ENCODE data around the gene ID1.
A peak's percentile ranks its signal among the peaks of the same experiment; 100 is the strongest.

ID1 gene

GRCh38 chr20:31605031-31605901 is at the start of gene ID1:
ID1 (plus strand) TSS chr20:31605289; CDS start chr20:31605388, 99 bp downstream.
- peak; percentile 91 for DNase-seq

- DNase-seq: no peak
These were observed 45.4 kb upstream of the ID1 start for GRCh38 chr20:31559704-31560093.

GRCh38 chr20:31560094-31560745 is 44.9 kb upstream of the ID1 start:
- DNase-seq: peak; percentile 70

GRCh38 chr20:31560746-31561598 is 44.1 kb upstream of the ID1 start:
- peak; percentile 70 for DNase-seq

- DNase-seq: no peak
These were observed 42.8 kb upstream of the ID1 start for GRCh38 chr20:31562241-31562640.

GRCh38 chr20:31564284-31564683 is 40.8 kb upstream of the ID1 start:
- no peak for DNase-seq

- DNase-seq: no peak
These were observed 39.3 kb upstream of the ID1 start for GRCh38 chr20:31565699-31566318.

GRCh38 chr20:31566319-31566657 is 38.8 kb upstream of the ID1 start:
- DNase-seq: no peak

GRCh38 chr20:31566658-31567379 is 38.3 kb upstream of the ID1 start:
- no peak for DNase-seq

GRCh38 chr20:31567380-31567720 is 37.7 kb upstream of the ID1 start:
- DNase-seq: no peak

GRCh38 chr20:31568041-31568731 is 36.9 kb upstream of the ID1 start:
- DNase-seq: no peak

GRCh38 chr20:31568773-31569162 is 36.3 kb upstream of the ID1 start:
- DNase-seq: no peak

GRCh38 chr20:31569163-31570020 is 35.7 kb upstream of the ID1 start:
- DNase-seq: peak; percentile 12

- no peak for DNase-seq
These were observed 35.0 kb upstream of the ID1 start for GRCh38 chr20:31570021-31570463.

GRCh38 chr20:31570735-31571617 is 34.1 kb upstream of the ID1 start:
- DNase-seq: no peak

- DNase-seq: no peak
These were observed 32.9 kb upstream of the ID1 start for GRCh38 chr20:31572042-31572700.

- DNase-seq: peak; percentile 94
These were observed 32.2 kb upstream of the ID1 start for GRCh38 chr20:31572701-31573554.

Measured in MV-4-11 (cell line).